HEK293 (cell line): ENCODE results near the gene CACNG4.

Experiments used
- CTCF ChIA-PET: fragments of 350-600 bp; formaldehyde crosslinking; extraction: SDS; loops from one replicate; lab custom pipeline; 2021; ENCODE audit warnings: antibody characterized with exemption; lab: Yijun Ruan, JAX
- POLR2A ChIA-PET: fragments of 300-600 bp; formaldehyde crosslinking; extraction: SDS; loops from one replicate; lab custom pipeline; 2020; ENCODE audit warnings: antibody characterized with exemption, inconsistent platforms; lab: Yijun Ruan, JAX
- H3K27ac ChIP-seq: fragments of 200-500 bp; sonication (Bioruptor generic); 2 replicates; pipeline ENCODE4 v1.5.1; 2014; ENCODE audit warnings: low read depth, low read length, control low read depth, inconsistent platforms; ENCODE audit errors: extremely low read depth
- H3K36me3 ChIP-seq, 2 experiments: fragments of 200-500 bp in 1 of 2; sonication (Bioruptor generic) in 1 of 2; 1 replicate in 1 of 2; 2 replicates in 1 of 2; pipeline ENCODE4 v1.5.1; 2014 to 2017; ENCODE audit warnings: inconsistent platforms in 2 of 2, low read length in 2 of 2; ENCODE audit not compliant: control insufficient read depth in 2 of 2, insufficient read depth in 1 of 2
- H3K4me1 ChIP-seq: fragments of 200-500 bp; sonication (Bioruptor generic); 2 replicates; pipeline ENCODE4 v1.5.1; 2014; ENCODE audit warnings: mild to moderate bottlenecking, low read length, inconsistent platforms; ENCODE audit not compliant: control insufficient read depth, insufficient read depth
- H3K4me3 ChIP-seq: 2 replicates; pipeline ENCODE4 v1.5.1; 2011; ENCODE audit warnings: low read depth, mild to moderate bottlenecking, control low read depth, low read length, moderate library complexity
- H3K9me3 ChIP-seq: fragments of 200-500 bp; sonication (Bioruptor generic); 2 replicates; pipeline ENCODE4 v1.5.1; 2014; ENCODE audit warnings: low read depth, low read length, inconsistent platforms; ENCODE audit not compliant: control insufficient read depth, insufficient read depth
- MYNN ChIP-seq: fragments of 450-650 bp; formaldehyde crosslinking; IDR thresholded peaks from 2 replicates; pipeline ENCODE4 v1.5.1; 2016; ENCODE audit warnings: missing biosample characterization, missing genetic modification characterization, borderline replicate concordance
- TRIM28 ChIP-seq: IDR thresholded peaks from 2 replicates; pipeline ENCODE4 v1.6.1; 2011; ENCODE audit warnings: low read length, control low read depth, borderline replicate concordance
- YY2 ChIP-seq: fragments of 450-650 bp; formaldehyde crosslinking; IDR thresholded peaks from 2 replicates; pipeline ENCODE4 v1.5.1; 2016; ENCODE audit warnings: missing biosample characterization, missing genetic modification characterization
- ZBTB11 ChIP-seq: fragments of 450-650 bp; formaldehyde crosslinking; conservative IDR thresholded peaks from 2 replicates; pipeline ENCODE4 v1.5.1; 2016; ENCODE audit warnings: low read depth, missing biosample characterization, missing genetic modification characterization
- ZBTB21 ChIP-seq: fragments of 450-650 bp; formaldehyde crosslinking; IDR thresholded peaks from 2 replicates; pipeline ENCODE4 v1.5.1; 2017; ENCODE audit warnings: missing biosample characterization, missing genetic modification characterization
- ZBTB7A ChIP-seq: fragments of 450-650 bp; formaldehyde crosslinking; IDR thresholded peaks from 2 replicates; pipeline ENCODE4 v1.5.1; 2016; ENCODE audit warnings: low read depth, missing biosample characterization, missing genetic modification characterization
- ZNF223 ChIP-seq: fragments of 450-650 bp; formaldehyde crosslinking; IDR thresholded peaks from 2 replicates; pipeline ENCODE4 v1.5.1; 2016; ENCODE audit warnings: missing biosample characterization, missing genetic modification characterization
- ZNF37A ChIP-seq: fragments of 450-650 bp; IDR thresholded peaks from 2 replicates; pipeline ENCODE4 v1.5.1; 2018; ENCODE audit warnings: missing biosample characterization, missing genetic modification characterization
- ZNF394 ChIP-seq: fragments of 450-650 bp; formaldehyde crosslinking; IDR thresholded peaks from 2 replicates; pipeline ENCODE4 v1.5.1; 2016; ENCODE audit warnings: missing biosample characterization, missing genetic modification characterization, mild to moderate bottlenecking, moderate library complexity, borderline replicate concordance
- ZNF433 ChIP-seq: fragments of 450-650 bp; formaldehyde crosslinking; IDR thresholded peaks from 2 replicates; pipeline ENCODE4 v1.5.1; 2016; ENCODE audit warnings: missing biosample characterization, missing genetic modification characterization, low read depth
- ZNF473 ChIP-seq: fragments of 450-650 bp; formaldehyde crosslinking; IDR thresholded peaks from 2 replicates; pipeline ENCODE4 v1.5.1; 2017; ENCODE audit warnings: missing biosample characterization, missing genetic modification characterization
- ZNF560 ChIP-seq: fragments of 450-650 bp; formaldehyde crosslinking; IDR thresholded peaks from 2 replicates; pipeline ENCODE4 v1.5.1; 2017; ENCODE audit warnings: missing biosample characterization, missing genetic modification characterization, borderline replicate concordance
- ZNF596 ChIP-seq: fragments of 450-650 bp; IDR thresholded peaks from 2 replicates; pipeline ENCODE4 v1.5.0; 2018; ENCODE audit warnings: missing biosample characterization, mild to moderate bottlenecking, missing genetic modification characterization, moderate library complexity
- ZNF624 ChIP-seq: fragments of 450-650 bp; formaldehyde crosslinking; IDR thresholded peaks from 2 replicates; pipeline ENCODE4 v1.5.1; 2017; ENCODE audit warnings: missing biosample characterization, missing genetic modification characterization
- ZNF626 ChIP-seq: fragments of 450-650 bp; sonication (Bioruptor Pico); formaldehyde crosslinking; IDR thresholded peaks from 2 replicates; pipeline ENCODE4 v1.5.1; 2018; ENCODE audit warnings: missing biosample characterization, missing genetic modification characterization, inconsistent platforms
- ZNF658 ChIP-seq: fragments of 450-650 bp; formaldehyde crosslinking; IDR thresholded peaks from 2 replicates; pipeline ENCODE4; 2016; ENCODE audit warnings: missing biosample characterization, missing genetic modification characterization
- ZNF76 ChIP-seq: fragments of 450-650 bp; formaldehyde crosslinking; IDR thresholded peaks from 2 replicates; pipeline ENCODE4; 2016; ENCODE audit warnings: low read depth, missing biosample characterization, missing genetic modification characterization, borderline replicate concordance
- ZNF776 ChIP-seq: fragments of 450-650 bp; formaldehyde crosslinking; IDR thresholded peaks from 2 replicates; pipeline ENCODE4 v1.5.0; 2017; ENCODE audit warnings: missing biosample characterization, missing genetic modification characterization, borderline replicate concordance
- ZSCAN16 ChIP-seq: fragments of 450-650 bp; formaldehyde crosslinking; IDR thresholded peaks from 2 replicates; pipeline ENCODE4 v1.5.1; 2016; ENCODE audit warnings: missing biosample characterization, missing genetic modification characterization
- TF ChIP-seq, protein P1 (sequence below): fragments of 450-650 bp; formaldehyde crosslinking; IDR thresholded peaks from 2 replicates; pipeline ENCODE4 v1.5.1; 2017; ENCODE audit warnings: missing biosample characterization, missing genetic modification characterization

Gene CACNG4

GRCh38 chr17:66929591-66929990 is 34.9 kb upstream of the CACNG4 start:
- ChIA-PET CTCF (interaction anchor here (0.6 kb wide), 1 partner anchor 47 kb away, joined by 3 read pairs; no protein-coding TSS in a partner anchor), POLR2A (no interaction called here)
- Histone ChIP-seq H3K36me3 (no peaks in the 10 kb centered on the region), H3K4me1 (no peaks in the 10 kb centered on the region), H3K4me3 (no peak overlapping the region), H3K27ac (no peak overlapping the region), H3K9me3 (no peaks in the 10 kb centered on the region)
- TF ChIP-seq ZNF37A (tag by site-specific recombination): no peak
- TF ChIP-seq ZNF624 (tag by site-specific recombination): no peak
- no peak for TF ChIP-seq ZNF223
- no peak for TF ChIP-seq ZBTB7A
- no peak for TF ChIP-seq ZNF596
- no peak for TF ChIP-seq TRIM28
- TF ChIP-seq MYNN (tag by site-specific recombination): no peak

DNA sequence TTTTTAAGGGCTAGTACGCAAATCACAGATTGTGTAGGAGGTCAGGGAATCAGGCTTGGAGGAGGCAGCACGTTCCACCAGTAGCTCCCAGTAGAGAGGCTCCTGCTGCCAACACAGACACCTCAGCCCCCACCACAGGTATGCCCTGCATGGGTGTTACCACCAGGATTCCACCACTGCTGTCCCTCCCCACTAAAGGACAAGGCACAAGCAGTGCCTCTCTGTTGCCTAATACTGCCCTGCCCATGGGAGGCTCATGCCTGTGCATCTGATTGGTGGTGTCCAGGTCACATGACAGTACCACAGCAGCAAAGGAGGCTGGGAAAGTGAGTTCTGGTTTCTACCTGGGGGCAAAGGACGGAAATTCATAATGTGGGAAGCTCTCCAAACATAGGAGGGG is 33.6 kb upstream of the CACNG4 start:
- Histone ChIP-seq H3K4me1 (no peaks in the 10 kb centered on the region), H3K36me3 (no peaks in the 10 kb centered on the region), H3K9me3 (no peaks in the 10 kb centered on the region), H3K27ac (no peak overlapping the region), H3K4me3 (no peak overlapping the region)
- CTCF ChIA-PET: no interaction called here
- TF ChIP-seq ZNF394: no peak
- TF ChIP-seq, protein P1, sequence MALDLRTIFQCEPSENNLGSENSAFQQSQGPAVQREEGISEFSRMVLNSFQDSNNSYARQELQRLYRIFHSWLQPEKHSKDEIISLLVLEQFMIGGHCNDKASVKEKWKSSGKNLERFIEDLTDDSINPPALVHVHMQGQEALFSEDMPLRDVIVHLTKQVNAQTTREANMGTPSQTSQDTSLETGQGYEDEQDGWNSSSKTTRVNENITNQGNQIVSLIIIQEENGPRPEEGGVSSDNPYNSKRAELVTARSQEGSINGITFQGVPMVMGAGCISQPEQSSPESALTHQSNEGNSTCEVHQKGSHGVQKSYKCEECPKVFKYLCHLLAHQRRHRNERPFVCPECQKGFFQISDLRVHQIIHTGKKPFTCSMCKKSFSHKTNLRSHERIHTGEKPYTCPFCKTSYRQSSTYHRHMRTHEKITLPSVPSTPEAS (tag by site-specific recombination): no peak
- POLR2A ChIA-PET: no interaction called here

DNA sequence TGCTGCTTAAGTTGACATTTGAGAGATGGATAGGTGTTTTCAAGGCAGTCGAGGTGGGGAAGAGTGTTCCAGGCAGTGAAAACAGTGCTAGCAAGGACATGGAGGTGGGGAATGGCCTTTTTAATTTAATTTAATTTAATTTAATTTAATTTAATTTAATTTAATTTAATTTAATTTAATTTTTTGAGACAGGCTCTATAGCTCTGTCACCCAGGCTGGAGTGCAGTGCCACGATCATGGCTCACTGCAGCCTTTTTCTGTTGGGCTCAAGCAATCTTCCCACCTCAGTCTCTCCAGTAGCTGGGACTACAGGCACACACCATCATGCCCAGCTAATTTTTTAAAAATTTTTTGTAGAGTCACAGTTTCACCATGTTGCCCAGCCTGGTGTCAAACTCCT is 32.2 kb upstream of the CACNG4 start:
- ChIA-PET POLR2A (no interaction called here), CTCF (no interaction called here)
- H3K4me1 ChIP-seq: no peaks in the 10 kb centered on the region
- H3K36me3 ChIP-seq: no peaks in the 10 kb centered on the region
- TF ChIP-seq ZNF560 (tag by site-specific recombination) (no peak), ZBTB11 (tag by site-specific recombination) (no peak), ZNF433 (tag by site-specific recombination) (no peak), ZNF473 (no peak), ZNF626 (tag by site-specific recombination) (no peak), ZNF776 (tag by site-specific recombination) (no peak), ZSCAN16 (tag by site-specific recombination) (no peak), YY2 (tag by site-specific recombination) (no peak), ZBTB21 (tag by site-specific recombination) (no peak), ZNF76 (tag by site-specific recombination) (no peak), ZNF658 (no peak)
- no peak overlapping the region for H3K4me3 ChIP-seq
- H3K9me3 ChIP-seq: no peaks in the 10 kb centered on the region
- no peak overlapping the region for H3K27ac ChIP-seq
